NCI-H187 (cell line): ENCODE data around the gene MRPL20.
"Not testable (repeated sequence)": the region's sequence is repeated elsewhere in the genome, so short reads cannot be mapped to it uniquely, and the experiment has no call there.

Experiments used
- DNase-seq, 2 experiments: peaks; one replicate each; lab custom pipeline; 2025; lab: John Stamatoyannopoulos, UW

The MRPL20 gene

DNA sequence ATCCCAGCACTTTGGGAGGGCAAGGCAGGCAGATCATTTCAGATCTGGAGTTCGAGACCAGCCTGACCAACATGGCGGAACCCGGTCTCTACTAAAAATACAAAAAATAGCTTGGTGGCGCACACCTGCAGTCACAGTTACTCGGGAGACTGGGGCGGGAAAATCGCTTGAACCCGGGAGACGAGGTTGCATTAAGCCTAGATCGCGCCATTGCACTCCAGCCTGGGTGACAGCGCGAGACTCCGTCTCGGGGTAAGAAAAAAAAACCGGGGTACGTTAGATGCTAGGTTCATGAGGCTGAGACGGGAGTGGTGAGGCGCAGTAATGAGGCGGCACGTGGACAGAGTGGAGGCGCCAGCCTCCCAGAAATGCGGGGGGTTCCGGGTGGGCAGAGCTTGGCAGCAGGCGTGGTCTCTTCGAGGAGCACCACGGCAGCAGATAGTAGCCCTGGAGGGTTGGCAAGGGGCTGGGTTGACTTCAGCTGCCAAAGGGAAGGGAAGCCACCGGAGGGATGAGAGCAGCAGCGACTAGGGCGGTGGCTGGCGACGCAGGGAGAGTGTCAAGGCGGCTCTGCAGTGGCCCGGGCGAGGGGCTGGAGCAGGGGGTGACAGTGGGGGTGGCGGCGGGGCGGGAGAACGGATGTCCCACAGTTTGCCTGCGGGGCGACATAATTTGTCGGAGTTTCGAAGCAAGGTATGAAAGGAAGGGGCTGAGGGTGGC lies 832 bp downstream of the MRPL20 start:
- no peak for DNase-seq

- DNase-seq = no peak
These were observed 3.4 kb downstream of the MRPL20 start for GRCh38 chr1:1403653-1404052.

- not testable (repeated sequence) for DNase-seq
These were observed 4.1 kb downstream of the MRPL20 start for GRCh38 chr1:1402901-1403392.

GRCh38 chr1:1402072-1402900 lies 4.8 kb downstream of the MRPL20 start:
- DNase-seq = no peak

DNA sequence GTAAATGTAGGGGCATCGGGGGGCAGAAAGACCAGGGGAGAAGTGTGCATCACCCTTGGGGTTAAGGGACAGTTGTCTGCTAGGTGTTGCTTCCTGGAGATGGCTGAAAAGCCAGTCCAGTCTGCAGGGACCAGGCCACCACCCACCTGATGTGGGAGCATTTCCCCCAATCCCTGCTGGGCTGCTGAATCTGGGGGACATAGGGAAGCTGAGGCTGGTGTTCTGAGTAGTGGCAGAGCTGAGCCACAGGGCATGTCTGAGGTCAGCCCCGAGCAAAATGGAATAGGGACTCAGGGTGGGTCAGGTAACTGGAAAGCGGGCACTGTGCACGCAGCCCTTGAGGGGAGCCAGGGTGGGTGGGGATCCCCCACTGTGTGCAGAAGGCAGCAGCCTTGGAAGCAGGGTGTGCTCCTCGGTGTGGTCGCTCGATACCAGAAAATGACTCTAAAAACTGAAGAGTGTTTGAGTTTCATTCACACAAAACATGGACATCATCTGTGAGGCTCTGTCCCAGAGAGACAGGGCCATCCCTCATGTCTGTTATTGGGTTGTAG lies 5.6 kb downstream of the MRPL20 start:
- DNase-seq = no peak

DNA sequence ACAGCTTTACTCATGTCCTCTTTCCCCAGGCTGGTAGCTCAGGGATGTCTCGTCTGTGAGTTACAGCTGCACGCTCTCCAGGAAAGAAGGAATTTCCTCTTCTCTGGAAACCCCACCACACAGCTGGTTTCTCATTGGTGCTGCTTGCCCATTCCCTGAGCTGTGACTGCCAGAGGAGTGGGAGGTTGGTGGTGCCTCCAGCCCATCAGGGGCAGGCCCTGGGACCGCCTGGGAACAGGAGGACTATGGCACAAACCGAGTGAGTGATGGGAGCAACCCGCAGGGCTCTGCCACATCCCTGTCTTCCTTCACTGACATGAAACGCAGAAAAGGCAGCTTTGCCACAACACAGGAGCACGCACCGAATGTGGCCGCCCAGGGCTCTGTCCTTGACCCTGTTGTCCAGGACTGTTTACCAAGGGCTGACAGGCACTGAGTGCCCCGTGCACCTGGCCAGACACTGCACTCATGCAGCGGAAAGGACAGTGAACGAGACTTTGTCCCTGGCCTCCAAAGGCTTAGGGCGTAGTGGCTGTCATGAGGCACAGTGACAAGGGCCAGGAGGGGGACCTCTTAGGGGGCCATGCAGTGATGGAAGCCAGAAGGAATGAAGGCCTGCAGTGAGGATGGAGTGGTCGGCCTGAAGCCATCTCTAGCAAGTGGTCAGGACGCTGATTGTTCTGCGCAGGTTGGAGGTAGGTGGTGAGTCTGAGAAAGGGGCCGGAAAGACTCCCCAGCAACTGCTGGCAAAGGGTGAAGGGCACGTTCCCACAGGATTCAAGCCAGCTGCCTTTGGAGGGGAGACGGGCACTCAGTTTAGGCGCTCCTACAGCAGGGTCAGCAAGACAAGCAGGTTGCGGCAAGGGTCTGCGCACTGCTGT lies 6.3 kb downstream of the MRPL20 start:
- no peak for DNase-seq

DNA sequence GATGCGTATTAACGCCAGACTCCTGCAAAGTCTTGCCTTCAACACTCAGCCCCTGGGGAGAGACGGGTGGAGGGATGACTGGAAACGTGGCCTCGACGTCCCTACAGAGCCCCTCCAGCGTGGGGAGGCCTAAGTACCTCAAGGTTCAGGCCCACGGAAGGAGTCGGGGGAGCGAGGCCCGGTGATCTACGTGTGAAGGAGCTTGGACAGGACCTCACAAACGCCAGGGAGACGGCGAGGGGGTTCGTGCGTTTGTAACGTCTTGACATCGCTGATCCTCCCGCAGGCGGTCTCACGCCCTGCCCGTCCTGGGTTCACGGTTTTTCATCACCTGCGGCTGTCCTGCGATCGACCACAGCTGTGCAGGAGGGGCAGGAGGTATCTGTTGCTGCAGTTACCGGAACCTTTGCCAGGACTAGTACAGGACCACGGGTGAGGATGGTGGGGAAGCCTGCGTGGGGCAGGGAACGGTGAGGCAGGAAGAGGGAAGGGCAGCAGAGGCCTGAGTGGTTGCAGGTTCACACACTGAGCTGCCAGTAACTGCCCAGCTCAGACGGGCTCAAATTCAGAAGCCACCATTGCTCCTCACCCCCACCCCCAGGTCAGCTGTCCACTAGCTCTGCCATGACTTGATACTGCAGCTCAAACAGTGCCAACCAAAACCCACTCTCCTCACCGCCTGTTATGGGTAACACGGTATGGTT lies 7.1 kb downstream of the MRPL20 start:
- no peak for DNase-seq

GRCh38 chr1:1399187-1399871 lies 7.8 kb downstream of the MRPL20 start, which contains the start of gene CCNL2:
Gene CCNL2, minus strand, starts transcription at chr1:1399335. Its CDS starts 29 bp downstream, at chr1:1399306.
- DNase-seq = peak; percentile 97 to 99

DNA sequence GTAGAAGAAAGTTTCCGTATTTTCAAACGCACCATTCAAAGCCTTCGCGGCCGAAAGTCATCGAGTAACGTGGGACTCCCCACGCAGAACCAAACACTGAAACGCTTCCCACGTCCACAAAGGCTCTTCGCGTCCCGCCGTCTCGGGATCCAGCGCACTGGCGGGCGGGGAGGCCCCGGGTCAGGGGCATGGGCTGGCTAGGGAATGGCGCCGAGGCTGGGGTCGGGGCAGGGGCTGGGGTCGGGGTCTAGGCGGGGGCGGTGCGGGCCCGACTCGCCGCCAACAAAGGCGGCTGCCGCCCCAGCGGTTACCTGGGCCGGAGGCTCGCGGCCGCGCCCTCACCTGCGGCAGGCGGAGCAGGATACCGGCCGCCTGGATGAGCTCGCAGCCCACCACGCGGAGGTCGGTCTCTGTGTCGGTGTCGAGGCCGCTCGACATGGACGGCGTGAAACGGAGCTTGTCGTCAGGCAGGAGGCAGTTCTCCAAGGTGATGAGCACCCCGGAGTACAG lies 8.4 kb downstream of the MRPL20 start:
- DNase-seq = no peak

DNA sequence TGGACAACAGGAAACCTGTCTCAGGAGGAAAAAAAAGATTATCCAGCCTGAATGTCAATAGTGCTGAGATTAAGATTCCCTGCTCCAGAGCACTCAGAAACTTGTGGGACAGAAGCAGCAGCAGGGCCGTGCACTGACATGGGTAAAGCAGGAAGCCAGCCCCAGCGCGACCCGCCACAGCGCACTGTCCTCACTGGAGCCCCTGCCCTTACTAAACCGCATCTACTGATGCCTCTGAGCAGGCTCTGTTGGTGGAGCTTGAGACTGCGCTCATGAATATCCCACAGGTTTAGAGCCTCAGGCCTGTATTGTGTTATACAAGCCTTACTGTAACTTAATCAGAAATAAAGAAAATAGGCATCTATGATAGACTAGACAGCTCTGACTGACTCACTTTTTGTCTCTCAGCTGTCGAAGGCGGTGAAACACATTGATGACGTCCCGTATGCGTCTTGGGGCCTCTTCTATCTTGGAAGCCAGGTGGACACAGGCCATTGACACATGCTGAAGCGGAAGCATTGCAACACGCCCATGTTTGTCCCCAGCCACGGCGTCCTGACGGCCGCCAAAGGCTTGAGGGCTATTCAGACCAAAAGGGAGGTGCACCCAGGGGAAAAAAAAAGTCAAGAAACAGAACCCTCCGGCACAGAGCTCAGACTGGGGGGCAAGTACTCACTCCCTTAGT lies 9.1 kb downstream of the MRPL20 start:
- no peak for DNase-seq

GRCh38 chr1:1395166-1395565 lies 11.9 kb downstream of the MRPL20 start:
- no peak for DNase-seq

DNA sequence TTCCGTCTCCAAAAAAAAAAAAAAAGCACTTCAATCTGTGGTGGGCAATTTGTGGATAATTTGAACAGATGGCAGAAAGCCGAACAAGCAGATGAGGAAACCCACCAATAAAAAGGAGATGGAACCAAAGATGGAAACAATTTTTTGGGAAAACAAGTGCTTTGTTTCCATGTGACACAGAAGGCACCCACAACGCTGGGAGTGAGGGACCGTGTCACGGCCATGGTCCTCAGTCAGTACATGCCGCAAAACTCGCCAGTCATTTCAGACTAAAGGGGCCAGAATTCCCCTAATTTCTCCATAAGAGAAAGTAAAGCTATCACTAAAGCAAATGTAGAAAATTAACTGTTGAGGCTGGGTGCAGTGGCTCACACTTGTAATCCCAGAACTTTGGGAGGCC lies 13.0 kb downstream of the MRPL20 start:
- no peak for DNase-seq

- DNase-seq = no peak
These were observed 13.7 kb downstream of the MRPL20 start for GRCh38 chr1:1393428-1393827.

GRCh38 chr1:1393014-1393413 lies 14.1 kb downstream of the MRPL20 start:
- no peak for DNase-seq

- no peak for DNase-seq
These were observed 15.9 kb downstream of the MRPL20 start for GRCh38 chr1:1391225-1391624.

GRCh38 chr1:1390675-1391074 lies 16.4 kb downstream of the MRPL20 start:
- DNase-seq = no peak

GRCh38 chr1:1388078-1388472 lies 19.0 kb downstream of the MRPL20 start:
- DNase-seq = no peak

- DNase-seq = no peak
These were observed 19.7 kb downstream of the MRPL20 start for GRCh38 chr1:1387098-1388077.

DNA sequence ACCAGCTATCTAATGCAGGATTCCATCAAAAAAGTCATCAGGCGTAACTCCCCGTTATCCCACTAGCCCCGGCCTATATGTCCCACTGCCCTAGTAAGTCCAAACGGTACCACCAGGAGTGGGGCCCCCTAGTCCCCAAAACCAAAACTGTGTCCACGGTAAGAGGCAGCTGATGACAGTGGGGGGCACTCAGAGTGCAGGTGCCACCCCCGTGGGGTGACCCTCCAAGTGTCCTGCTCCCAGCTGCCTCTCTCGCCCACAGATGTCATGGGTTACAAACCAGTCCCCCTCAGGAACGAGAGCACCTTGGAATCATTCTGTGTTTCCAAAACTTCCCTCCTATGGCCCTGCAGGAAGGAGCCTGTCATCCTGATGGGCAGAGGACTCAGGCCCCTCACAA lies 21.2 kb downstream of the MRPL20 start:
- DNase-seq = no peak
